OCI-LY7 (cell line): ENCODE measurements around the gene CAPN14. TPM values are rescaled to one million over a fixed set of nuclear protein-coding genes. Genes with fewer than 3 reads are reported as not detected.
A peak's percentile ranks its signal among the peaks of the same experiment; 100 is the strongest.

Experiments used
- BruUV-seq: library from RNA; stranded (reverse); fragments of 400-500 nt; replicated peaks from 2 replicates; lab custom pipeline; 2021; lab: Mats Ljungman, UMichigan
- CTCF ChIA-PET: fragments of 300-600 bp; sonication (Branson Sonifier 250); formaldehyde crosslinking; loops from one replicate; lab custom pipeline; 2022; ENCODE audit warnings: antibody characterized with exemption; ENCODE audit not compliant: unreplicated experiment; lab: Charles Lee
- POLR2A ChIA-PET: fragments of 300-600 bp; sonication (Branson Sonifier 250); formaldehyde crosslinking; loops from one replicate; lab custom pipeline; 2022; ENCODE audit warnings: antibody characterized with exemption; lab: Charles Lee
- DNase-seq: peaks from one replicate; pipeline ENCODE4 v3.0.0-alpha.2; 2015; ENCODE audit warnings: low spot score
- H2AFZ ChIP-seq: fragments of 200-600 bp; sonication (generic), shearing (Covaris generic); 2 replicates; pipeline ENCODE4 v1.6.1; 2014; ENCODE audit warnings: mild to moderate bottlenecking, antibody characterized with exemption, low read length, moderate library complexity
- H3K27ac ChIP-seq: fragments of 200-600 bp; sonication (generic); 2 replicates; pipeline ENCODE4 v1.5.1; 2014; ENCODE audit warnings: mixed run types, low read depth, mild to moderate bottlenecking, moderate library complexity, low read length, inconsistent platforms; ENCODE audit not compliant: poor library complexity, severe bottlenecking
- H3K36me3 ChIP-seq: fragments of 200-600 bp; sonication (generic); 2 replicates; pipeline ENCODE4 v1.6.1; 2014; ENCODE audit warnings: mild to moderate bottlenecking, antibody characterized with exemption, low read length, moderate library complexity, mixed read lengths; ENCODE audit not compliant: insufficient read depth
- H3K4me1 ChIP-seq: fragments of 200-600 bp; sonication (generic); 2 replicates; pipeline ENCODE4 v1.5.1; 2014; ENCODE audit warnings: mild to moderate bottlenecking, low read length; ENCODE audit not compliant: insufficient read depth, poor library complexity, severe bottlenecking
- H3K4me2 ChIP-seq: fragments of 200-600 bp; sonication (generic); 2 replicates; pipeline ENCODE4 v1.6.1; 2014; ENCODE audit warnings: mild to moderate bottlenecking, low read length
- H3K4me3 ChIP-seq: fragments of 200-600 bp; sonication (generic); 2 replicates; pipeline ENCODE4 v1.5.1; 2014; ENCODE audit warnings: mild to moderate bottlenecking, low read depth, low read length; ENCODE audit not compliant: poor library complexity, severe bottlenecking
- H3K79me2 ChIP-seq: fragments of 200-600 bp; sonication (generic); 2 replicates; pipeline ENCODE4 v1.6.1; 2016; ENCODE audit warnings: low read depth, mild to moderate bottlenecking, low read length, moderate library complexity, mixed read lengths; ENCODE audit not compliant: insufficient read depth
- H3K9me2 ChIP-seq: fragments of 200-600 bp; sonication (generic); 2 replicates; pipeline ENCODE4 v1.6.1; 2016; ENCODE audit warnings: mild to moderate bottlenecking, low read length, mixed read lengths; ENCODE audit not compliant: insufficient read depth
- H3K9me3 ChIP-seq: fragments of 200-600 bp; sonication (generic); 2 replicates; pipeline ENCODE4 v1.6.1; 2014; ENCODE audit warnings: mild to moderate bottlenecking, mixed run types, low read length, mixed read lengths
- H4K20me1 ChIP-seq: fragments of 200-600 bp; sonication (generic); 2 replicates; pipeline ENCODE4 v1.6.1; 2014; ENCODE audit warnings: mild to moderate bottlenecking, antibody characterized with exemption, low read length, moderate library complexity, mixed read lengths; ENCODE audit not compliant: insufficient read depth
- EZH2phosphoT487 ChIP-seq: fragments of 200-600 bp; sonication (generic); IDR thresholded peaks from 2 replicates; pipeline ENCODE4 v1.6.1; 2018; ENCODE audit warnings: low read depth, borderline replicate concordance, mild to moderate bottlenecking, mixed run types, antibody characterized with exemption, low read length, moderate library complexity, mixed read lengths
- intact Hi-C: fragments of 100-400 bp; cut with micrococcal nuclease; formaldehyde crosslinking; loops from one replicate; pipeline ENCODE4 v1.10.0; 2022; ENCODE audit not compliant: unreplicated experiment
- total RNA-seq, 2 experiments: library from RNA; depleted of rRNA in 1 of 2; stranded (reverse); fragments of >200 nt in 1 of 2; shearing (Covaris generic) in 1 of 2; gene quantifications; 2 replicates each; pipeline ENCODE4 v1.2.3, GENCODE V29; 2014 to 2022
- TF ChIP-seq, protein P1 (sequence below): fragments of 200-600 bp; sonication (generic); conservative IDR thresholded peaks from 2 replicates; pipeline ENCODE4 v1.5.1; 2014; ENCODE audit warnings: mild to moderate bottlenecking, antibody characterized with exemption, low read length, moderate library complexity, mixed read lengths

The CAPN14 gene
- total RNA-seq, 2 experiments from 2014 or later: 1.4 to 4.0 TPM

GRCh38 chr2:31219131-31219969 lies 2.0 kb upstream of the CAPN14 start:
- H3K9me2 ChIP-seq: no peaks in the 10 kb centered on the region
- H3K36me3 ChIP-seq: no peaks in the 10 kb centered on the region
- BruUV-seq: no TSS peak
- intact Hi-C loops: loop anchor here (1.0 kb wide), 1 partner anchor 37 kb away; no protein-coding TSS in a partner anchor
- peak; percentile 88 for DNase-seq
- TF ChIP-seq, protein P1, sequence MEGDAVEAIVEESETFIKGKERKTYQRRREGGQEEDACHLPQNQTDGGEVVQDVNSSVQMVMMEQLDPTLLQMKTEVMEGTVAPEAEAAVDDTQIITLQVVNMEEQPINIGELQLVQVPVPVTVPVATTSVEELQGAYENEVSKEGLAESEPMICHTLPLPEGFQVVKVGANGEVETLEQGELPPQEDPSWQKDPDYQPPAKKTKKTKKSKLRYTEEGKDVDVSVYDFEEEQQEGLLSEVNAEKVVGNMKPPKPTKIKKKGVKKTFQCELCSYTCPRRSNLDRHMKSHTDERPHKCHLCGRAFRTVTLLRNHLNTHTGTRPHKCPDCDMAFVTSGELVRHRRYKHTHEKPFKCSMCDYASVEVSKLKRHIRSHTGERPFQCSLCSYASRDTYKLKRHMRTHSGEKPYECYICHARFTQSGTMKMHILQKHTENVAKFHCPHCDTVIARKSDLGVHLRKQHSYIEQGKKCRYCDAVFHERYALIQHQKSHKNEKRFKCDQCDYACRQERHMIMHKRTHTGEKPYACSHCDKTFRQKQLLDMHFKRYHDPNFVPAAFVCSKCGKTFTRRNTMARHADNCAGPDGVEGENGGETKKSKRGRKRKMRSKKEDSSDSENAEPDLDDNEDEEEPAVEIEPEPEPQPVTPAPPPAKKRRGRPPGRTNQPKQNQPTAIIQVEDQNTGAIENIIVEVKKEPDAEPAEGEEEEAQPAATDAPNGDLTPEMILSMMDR: no peak
- no peak for TF ChIP-seq EZH2phosphoT487
- H3K4me3 ChIP-seq: peak overlapping the region; percentile 46
- ChIA-PET POLR2A (interaction anchor here (0.9 to 1.6 kb wide), 3 partner anchors 14 to 36 kb away, joined by 4 to 6 read pairs (median 5); partner anchors contain the start of gene EHD3), CTCF (interaction anchor here (1.0 kb wide), 1 partner anchor 9 kb away, joined by 3 read pairs; no protein-coding TSS in a partner anchor)
- H3K4me1 ChIP-seq: peaks cover 71% of the 10 kb centered on the region
- peak overlapping the region; percentile 72 for H2AFZ ChIP-seq
- H3K79me2 ChIP-seq: no peaks in the 10 kb centered on the region
- H3K27ac ChIP-seq: peak overlapping the region; percentile 79
- no peaks in the 10 kb centered on the region for H4K20me1 ChIP-seq
- H3K9me3 ChIP-seq: no peaks in the 10 kb centered on the region
- peak overlapping the region; percentile 80 for H3K4me2 ChIP-seq

GRCh38 chr2:31216734-31217133 lies 581 bp downstream of the CAPN14 start:
- Histone ChIP-seq H3K4me2 (no peak overlapping the region; the same call in 1 of the 2 replicates), H3K9me3 (no peaks in the 10 kb centered on the region), H2AFZ (no peak overlapping the region), H4K20me1 (no peaks in the 10 kb centered on the region), H3K4me1 (peaks cover 83% of the 10 kb centered on the region), H3K36me3 (no peaks in the 10 kb centered on the region), H3K4me3 (no peak overlapping the region), H3K27ac (no peak overlapping the region), H3K9me2 (no peaks in the 10 kb centered on the region), H3K79me2 (no peaks in the 10 kb centered on the region)
- ChIA-PET POLR2A (interaction anchor here (0.9 to 2.3 kb wide), 6 partner anchors 9 to 54 kb away, joined by 3 to 4 read pairs (median 4); partner anchors contain the start of gene EHD3), CTCF (no interaction called here)
- BruUV-seq: no TSS peak
- DNase-seq: no peak
- TF ChIP-seq, protein P1: no peak
- no peak for TF ChIP-seq EZH2phosphoT487
- intact Hi-C loops: no loop called here
